C4-2B (cell line): Measurements from ENCODE around the gene PLEKHA1.

Source experiments
- ZFX ChIP-seq: fragments of 450-650 bp; IDR thresholded peaks from 2 replicates; pipeline ENCODE4 v1.6.1; 2017
- TF ChIP-seq, protein P1 (sequence below): fragments of 450-650 bp; conservative IDR thresholded peaks from 2 replicates; pipeline ENCODE4 v1.5.1; 2017; ENCODE audit warnings: mild to moderate bottlenecking

DNA sequence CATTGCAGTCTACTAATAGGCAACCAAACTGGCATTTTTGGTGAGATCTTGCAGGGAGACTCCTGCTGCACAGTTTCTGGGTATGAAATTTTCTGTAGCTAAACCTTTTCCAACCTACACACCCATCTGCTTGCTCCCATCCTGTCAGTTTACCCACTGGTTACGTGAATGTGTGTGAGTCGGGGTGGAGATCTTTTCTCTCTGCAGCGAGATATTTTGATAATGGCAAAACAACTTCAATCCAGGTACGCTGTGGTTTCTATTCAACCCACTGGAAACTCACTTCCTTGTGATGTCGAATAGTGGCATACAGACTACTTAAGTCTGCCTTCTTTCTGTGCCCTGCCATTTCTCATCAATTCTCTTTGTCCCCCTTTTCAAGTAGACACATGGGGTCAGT, 4.5 kb downstream of the PLEKHA1 start:
- TF ChIP-seq, protein P1, sequence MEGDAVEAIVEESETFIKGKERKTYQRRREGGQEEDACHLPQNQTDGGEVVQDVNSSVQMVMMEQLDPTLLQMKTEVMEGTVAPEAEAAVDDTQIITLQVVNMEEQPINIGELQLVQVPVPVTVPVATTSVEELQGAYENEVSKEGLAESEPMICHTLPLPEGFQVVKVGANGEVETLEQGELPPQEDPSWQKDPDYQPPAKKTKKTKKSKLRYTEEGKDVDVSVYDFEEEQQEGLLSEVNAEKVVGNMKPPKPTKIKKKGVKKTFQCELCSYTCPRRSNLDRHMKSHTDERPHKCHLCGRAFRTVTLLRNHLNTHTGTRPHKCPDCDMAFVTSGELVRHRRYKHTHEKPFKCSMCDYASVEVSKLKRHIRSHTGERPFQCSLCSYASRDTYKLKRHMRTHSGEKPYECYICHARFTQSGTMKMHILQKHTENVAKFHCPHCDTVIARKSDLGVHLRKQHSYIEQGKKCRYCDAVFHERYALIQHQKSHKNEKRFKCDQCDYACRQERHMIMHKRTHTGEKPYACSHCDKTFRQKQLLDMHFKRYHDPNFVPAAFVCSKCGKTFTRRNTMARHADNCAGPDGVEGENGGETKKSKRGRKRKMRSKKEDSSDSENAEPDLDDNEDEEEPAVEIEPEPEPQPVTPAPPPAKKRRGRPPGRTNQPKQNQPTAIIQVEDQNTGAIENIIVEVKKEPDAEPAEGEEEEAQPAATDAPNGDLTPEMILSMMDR = no peak
- TF ChIP-seq ZFX = no peak
